Activated T-helper 1 cell treated with anti-CD3 and anti-CD28 coated beads, Interleukin-12 subunit alpha, Interleukin-12 subunit beta, Interleukin-2, Interleukin-4 antibody, amounts not matched to agents 30 ng/mL and 10 ng/mL and 1 ng/mL, durations not matched to agents 14 hours and 24 hours and 36 hours (primary cell): ENCODE measurements around the gene LRRC57. TPM values are rescaled to one million over a fixed set of nuclear protein-coding genes. Genes with fewer than 3 reads are reported as not detected.
A peak's percentile ranks its signal among the peaks of the same experiment; 100 is the strongest.

ENCODE experiments used
- DNase-seq: peaks from one replicate; pipeline ENCODE4 v3.0.0; 2021; ENCODE audit warnings: low spot score
- H3K27ac Mint-ChIP-seq: one replicate; pipeline ENCODE4 v1.8.0; 2021; ENCODE audit warnings: mild to moderate bottlenecking, mixed read lengths
- H3K27me3 Mint-ChIP-seq: one replicate; pipeline ENCODE4 v1.8.0; 2022; ENCODE audit warnings: mild to moderate bottlenecking, moderate library complexity, mixed read lengths; ENCODE audit not compliant: insufficient read depth
- H3K36me3 Mint-ChIP-seq: one replicate; pipeline ENCODE4 v1.8.0; 2021; ENCODE audit warnings: low read depth, mixed read lengths
- H3K4me1 Mint-ChIP-seq: one replicate; pipeline ENCODE4 v1.8.0; 2021; ENCODE audit warnings: low read depth, mixed read lengths
- H3K4me3 Mint-ChIP-seq: one replicate; pipeline ENCODE4 v1.8.0; 2021; ENCODE audit warnings: mild to moderate bottlenecking, moderate library complexity, mixed read lengths
- H3K9me3 Mint-ChIP-seq: one replicate; pipeline ENCODE4 v1.8.0; 2021; ENCODE audit warnings: mixed read lengths
- intact Hi-C: fragments of 100-400 bp; cut with micrococcal nuclease; formaldehyde crosslinking; loops from one replicate; pipeline ENCODE4 v1.15.1; 2024
- total RNA-seq: library from RNA; stranded (reverse); gene quantifications from 2 replicates; pipeline ENCODE4 v1.2.3, GENCODE V29; 2022

The LRRC57 gene
- total RNA-seq: 19.9 TPM in 2 replicates

DNA sequence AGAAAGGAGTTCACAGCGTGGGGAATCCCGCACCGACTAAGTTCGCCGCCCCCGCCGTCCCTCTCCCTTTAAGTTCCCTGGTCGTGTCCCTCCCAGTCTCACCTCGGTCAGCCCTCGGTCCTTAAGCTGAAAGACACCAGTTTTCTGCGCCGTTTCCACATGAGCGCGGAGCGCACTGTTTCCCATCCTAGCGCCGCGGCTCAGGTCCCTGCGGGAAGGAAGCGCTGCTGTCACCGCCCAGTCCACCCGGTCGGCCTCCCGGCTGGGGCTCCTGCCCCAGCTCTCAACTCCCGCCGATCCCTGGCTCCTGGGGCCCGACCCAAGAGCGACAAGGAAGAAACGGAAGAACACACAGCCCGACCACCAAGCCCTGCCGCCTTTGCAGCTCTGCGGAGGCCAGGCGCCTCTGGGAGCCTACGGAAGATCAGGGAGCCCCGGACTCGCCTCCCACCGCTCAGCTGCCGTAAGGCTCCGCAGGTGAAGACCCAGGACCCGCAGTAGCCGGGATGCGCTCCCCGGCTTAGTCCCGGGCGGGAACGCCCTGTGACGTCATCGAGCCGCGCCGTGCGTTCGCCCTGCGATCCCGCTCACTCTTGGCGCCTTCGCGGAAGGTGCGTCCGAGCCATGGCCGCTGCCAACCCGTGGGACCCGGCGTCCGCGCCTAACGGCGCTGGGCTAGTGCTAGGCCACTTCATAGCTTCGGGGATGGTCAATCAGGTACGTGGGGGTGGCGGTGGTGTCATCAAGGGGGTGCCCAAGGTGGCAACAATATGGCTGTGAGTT is at the start of gene LRRC57, which contains the start of gene HAUS2:
TSS of gene LRRC57 (minus strand) at position 545 of the 783 bp plus-strand sequence. CDS start at position 186, 359 bp downstream.
TSS of gene HAUS2 (plus strand) at position 590 of the 783 bp plus-strand sequence. CDS start at position 625, 35 bp downstream.
- DNase-seq: peak; percentile 86
- Mint-ChIP-seq H3K27ac (peak within 1 kb of the TSS; percentile 94), H3K36me3 (peaks cover 17% of the 10 kb centered on the region), H3K9me3 (no peaks in the 10 kb centered on the region), H3K4me1 (peaks cover 50% of the 10 kb centered on the region), H3K4me3 (peak within 1 kb of the TSS; percentile 96), H3K27me3 (no peaks in the 10 kb centered on the region)
- intact Hi-C loops: loop anchor here (1.0 to 10.0 kb wide), 8 partner anchors 27 to 373 kb away; partner anchors contain the start of genes CDAN1, GANC, SNAP23 and STARD9

GRCh38 chr15:42595626-42596240 is 47.1 kb upstream of the LRRC57 start:
- Mint-ChIP-seq H3K4me1 (no peaks in the 10 kb centered on the region), H3K4me3 (no peak overlapping the region), H3K36me3 (peaks cover 5% of the 10 kb centered on the region), H3K27ac (no peak overlapping the region), H3K27me3 (no peaks in the 10 kb centered on the region), H3K9me3 (no peaks in the 10 kb centered on the region)
- no peak for DNase-seq
- intact Hi-C loops: no loop called here

- no peak overlapping the region for H3K4me3 Mint-ChIP-seq
- no peaks in the 10 kb centered on the region for H3K27me3 Mint-ChIP-seq
- DNase-seq: no peak
- H3K4me1 Mint-ChIP-seq: no peaks in the 10 kb centered on the region
- H3K9me3 Mint-ChIP-seq: no peaks in the 10 kb centered on the region
- H3K27ac Mint-ChIP-seq: no peak overlapping the region
- peaks cover 5% of the 10 kb centered on the region for H3K36me3 Mint-ChIP-seq
- intact Hi-C loops: no loop called here
Measured at GRCh38 chr15:42594095-42594494, 45.5 kb upstream of the LRRC57 start.

DNA sequence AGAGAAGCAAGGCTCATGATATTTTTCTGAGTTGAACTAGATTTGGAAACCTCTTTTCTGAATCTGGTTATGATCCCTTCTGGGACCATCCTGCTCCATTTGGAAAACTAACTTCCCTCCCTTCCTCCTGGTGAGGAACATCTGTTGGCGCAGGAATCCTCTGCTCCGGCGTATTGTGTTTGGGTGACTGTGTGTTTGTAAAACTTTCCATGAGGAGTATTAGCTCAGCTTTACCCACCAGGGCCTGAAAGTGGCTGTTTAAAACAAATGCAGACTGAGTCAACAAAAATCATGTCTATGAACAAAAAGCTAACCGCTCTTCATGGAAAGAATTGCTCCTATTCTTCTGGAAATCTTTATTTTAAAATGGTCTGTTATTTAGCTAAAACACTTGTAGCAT is 44.5 kb upstream of the LRRC57 start:
- intact Hi-C loops: no loop called here
- peaks cover 5% of the 10 kb centered on the region for H3K36me3 Mint-ChIP-seq
- H3K9me3 Mint-ChIP-seq: no peaks in the 10 kb centered on the region
- H3K27me3 Mint-ChIP-seq: no peaks in the 10 kb centered on the region
- no peak for DNase-seq
- no peak overlapping the region for H3K4me3 Mint-ChIP-seq
- no peaks in the 10 kb centered on the region for H3K4me1 Mint-ChIP-seq
- H3K27ac Mint-ChIP-seq: no peak overlapping the region

DNA sequence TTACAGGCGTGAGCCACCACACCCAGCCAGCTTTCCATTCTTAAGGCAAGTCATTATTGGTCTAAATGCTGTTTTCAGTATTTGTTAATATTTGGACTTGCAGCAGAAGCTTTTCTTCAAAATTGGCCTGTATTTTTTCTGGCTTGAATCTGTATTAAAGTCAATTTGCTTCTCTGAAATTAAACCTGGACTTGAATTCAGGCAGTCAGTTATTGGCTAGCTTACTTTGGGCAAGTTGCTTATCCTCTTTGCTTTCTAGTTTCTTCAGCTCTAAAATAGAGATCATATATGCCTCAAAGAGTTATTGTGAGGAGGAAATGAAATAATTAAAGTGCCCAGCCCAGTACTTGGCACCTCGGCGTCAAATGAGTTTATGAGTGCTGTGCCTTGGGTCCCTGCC is 44.1 kb upstream of the LRRC57 start:
- DNase-seq: no peak
- H3K9me3 Mint-ChIP-seq: no peaks in the 10 kb centered on the region
- no peaks in the 10 kb centered on the region for H3K4me1 Mint-ChIP-seq
- no peak overlapping the region for H3K4me3 Mint-ChIP-seq
- intact Hi-C loops: no loop called here
- no peaks in the 10 kb centered on the region for H3K27me3 Mint-ChIP-seq
- peaks cover 5% of the 10 kb centered on the region for H3K36me3 Mint-ChIP-seq
- H3K27ac Mint-ChIP-seq: no peak overlapping the region

DNA sequence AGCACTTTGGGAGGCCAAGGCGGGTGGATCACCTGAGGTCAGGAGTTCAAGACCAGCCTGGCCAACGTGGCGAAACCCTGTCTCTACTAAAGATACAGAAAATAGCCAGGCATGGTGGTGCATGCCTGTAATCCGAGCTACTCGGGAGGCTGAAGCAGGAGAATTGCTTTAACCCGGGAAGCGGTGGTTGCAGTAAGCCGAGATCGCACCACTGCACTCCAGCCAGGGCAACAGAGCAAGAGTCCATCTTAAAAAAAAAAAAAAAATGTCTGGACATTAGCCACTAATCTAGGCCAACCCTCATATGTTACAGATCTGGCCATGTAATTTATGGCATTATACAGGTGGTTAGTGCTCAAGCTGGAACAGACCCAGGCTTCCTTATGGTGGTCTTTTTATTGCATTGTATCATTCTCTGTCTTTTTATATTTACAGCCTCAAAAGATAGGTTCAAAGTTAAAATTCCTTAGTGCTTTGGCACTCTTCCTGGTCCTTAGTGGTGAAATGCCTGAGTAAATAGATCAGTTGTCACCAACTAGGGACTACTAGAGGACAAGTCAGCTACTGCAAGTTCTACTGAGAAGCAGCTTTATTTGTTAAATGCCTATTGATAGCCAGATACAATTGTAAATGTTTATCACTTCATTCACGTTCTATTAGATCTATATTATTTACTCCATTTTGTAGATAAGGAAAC is 42.8 kb upstream of the LRRC57 start:
- H3K36me3 Mint-ChIP-seq: peaks cover 5% of the 10 kb centered on the region
- no peak overlapping the region for H3K27ac Mint-ChIP-seq
- H3K4me3 Mint-ChIP-seq: no peak overlapping the region
- intact Hi-C loops: no loop called here
- no peaks in the 10 kb centered on the region for H3K4me1 Mint-ChIP-seq
- no peak for DNase-seq
- H3K9me3 Mint-ChIP-seq: no peaks in the 10 kb centered on the region
- H3K27me3 Mint-ChIP-seq: no peaks in the 10 kb centered on the region

GRCh38 chr15:42590619-42591237 is 42.1 kb upstream of the LRRC57 start:
- no peak overlapping the region for H3K4me3 Mint-ChIP-seq
- H3K9me3 Mint-ChIP-seq: no peaks in the 10 kb centered on the region
- intact Hi-C loops: no loop called here
- no peaks in the 10 kb centered on the region for H3K4me1 Mint-ChIP-seq
- H3K27ac Mint-ChIP-seq: no peak overlapping the region
- no peaks in the 10 kb centered on the region for H3K27me3 Mint-ChIP-seq
- no peak for DNase-seq
- peaks cover 5% of the 10 kb centered on the region for H3K36me3 Mint-ChIP-seq

- no peak overlapping the region for H3K27ac Mint-ChIP-seq
- intact Hi-C loops: no loop called here
- H3K36me3 Mint-ChIP-seq: peaks cover 7% of the 10 kb centered on the region
- H3K27me3 Mint-ChIP-seq: peaks cover 15% of the 10 kb centered on the region
- DNase-seq: no peak
- no peak overlapping the region for H3K4me3 Mint-ChIP-seq
- H3K4me1 Mint-ChIP-seq: peaks cover 31% of the 10 kb centered on the region
- H3K9me3 Mint-ChIP-seq: no peaks in the 10 kb centered on the region
Measured at GRCh38 chr15:42584031-42584765, 35.6 kb upstream of the LRRC57 start.

DNA sequence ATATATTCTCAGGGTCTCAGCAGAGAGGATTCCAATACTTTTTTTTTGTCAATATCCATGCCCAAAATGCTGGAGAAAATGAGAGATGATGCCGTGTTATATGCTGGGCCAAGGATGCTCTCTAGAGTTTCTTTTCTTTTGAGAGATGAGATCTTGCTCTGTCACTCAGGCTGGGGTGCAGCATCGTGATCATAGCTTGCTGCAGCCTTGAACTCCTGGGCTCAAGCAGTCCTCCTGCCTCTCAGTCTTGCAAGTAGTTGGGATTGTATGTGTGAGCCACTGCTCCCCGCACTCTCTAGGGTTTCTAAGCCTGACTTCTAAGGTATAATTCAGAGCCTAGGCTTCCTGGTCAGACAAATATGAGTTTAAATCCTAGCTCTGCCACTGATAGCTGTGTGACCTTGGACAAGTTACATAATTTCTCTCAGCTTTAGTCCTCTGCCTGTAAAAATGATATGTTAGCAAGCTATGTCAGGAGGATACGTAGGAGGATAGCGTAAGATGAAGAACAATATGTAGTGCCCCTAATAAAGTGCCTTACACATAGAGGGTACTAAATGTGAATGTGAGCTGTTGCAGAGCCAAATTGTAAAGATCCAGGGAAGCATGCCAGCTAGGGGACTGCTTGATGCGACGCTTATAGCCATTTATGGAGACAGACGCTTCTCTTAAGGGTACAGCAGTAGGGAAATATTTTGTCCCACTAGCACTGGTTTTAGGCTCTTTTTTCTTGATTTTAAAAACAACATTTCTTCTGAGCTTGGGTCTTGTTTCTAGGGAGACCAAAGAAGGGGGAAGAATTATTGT is 34.2 kb upstream of the LRRC57 start:
- Mint-ChIP-seq H3K27me3 (peaks cover 26% of the 10 kb centered on the region), H3K4me1 (peaks cover 41% of the 10 kb centered on the region), H3K4me3 (peak overlapping the region; percentile 11), H3K27ac (no peak overlapping the region), H3K9me3 (no peaks in the 10 kb centered on the region), H3K36me3 (peaks cover 7% of the 10 kb centered on the region)
- intact Hi-C loops: no loop called here
- DNase-seq: no peak

DNA sequence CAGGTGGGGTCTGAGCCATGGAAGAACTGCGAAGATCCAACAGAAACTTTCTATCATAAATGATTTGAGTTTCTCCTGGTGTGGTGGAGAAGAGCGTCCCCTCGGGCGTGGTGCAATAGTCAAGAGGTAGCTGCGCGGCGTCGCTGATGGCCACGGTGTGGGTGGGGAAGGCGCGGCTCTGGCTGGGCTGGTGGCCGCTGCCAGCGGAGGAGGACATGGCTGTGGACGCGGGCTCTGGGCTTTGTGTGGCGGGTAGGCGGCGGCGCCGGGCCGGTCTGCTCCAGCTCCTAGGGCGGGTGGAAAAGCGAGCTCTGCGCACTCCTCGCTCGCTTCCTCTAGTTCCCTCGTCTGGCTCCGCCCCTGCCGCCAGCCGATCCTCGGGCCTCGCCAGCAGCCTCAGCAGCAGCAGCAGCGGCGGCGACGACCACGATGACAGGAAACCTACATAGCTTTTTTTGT is 32.7 kb upstream of the LRRC57 start:
- no peaks in the 10 kb centered on the region for H3K9me3 Mint-ChIP-seq
- peak overlapping the region; percentile 80 for H3K4me3 Mint-ChIP-seq
- peaks cover 7% of the 10 kb centered on the region for H3K36me3 Mint-ChIP-seq
- H3K4me1 Mint-ChIP-seq: peaks cover 53% of the 10 kb centered on the region
- peak overlapping the region; percentile 64 for H3K27ac Mint-ChIP-seq
- peaks cover 28% of the 10 kb centered on the region for H3K27me3 Mint-ChIP-seq
- intact Hi-C loops: no loop called here
- peak; percentile 78 for DNase-seq

GRCh38 chr15:42578984-42579537 is 30.5 kb upstream of the LRRC57 start:
- Mint-ChIP-seq H3K4me3 (no peak overlapping the region), H3K27me3 (peaks cover 28% of the 10 kb centered on the region), H3K27ac (no peak overlapping the region), H3K9me3 (no peaks in the 10 kb centered on the region), H3K4me1 (peaks cover 58% of the 10 kb centered on the region), H3K36me3 (peaks cover 7% of the 10 kb centered on the region)
- intact Hi-C loops: no loop called here
- no peak for DNase-seq
